H9 (cell line): ENCODE measurements around the gene APPL2. TPM values are rescaled to one million over a fixed set of nuclear protein-coding genes. Genes with fewer than 3 reads are reported as not detected.

ENCODE experiments used
- DNase-seq: peaks from one replicate; pipeline ENCODE4 v3.0.0-alpha.2; 2017
- H2AFZ ChIP-seq: one replicate; pipeline ENCODE4 v1.6.1; 2013; ENCODE audit warnings: mild to moderate bottlenecking, low read length, control low read depth, moderate library complexity
- H2AK5ac ChIP-seq: 2 replicates; pipeline ENCODE4 v1.6.1; 2013; ENCODE audit warnings: low read length, control low read depth, mixed read lengths; ENCODE audit not compliant: insufficient read length
- H2BK120ac ChIP-seq: one replicate; pipeline ENCODE4 v1.6.1; 2013; ENCODE audit warnings: low read depth, mild to moderate bottlenecking, low read length, control low read depth, inconsistent platforms; ENCODE audit not compliant: poor library complexity, severe bottlenecking
- H2BK12ac ChIP-seq: 2 replicates; pipeline ENCODE4 v1.6.1; 2013; ENCODE audit warnings: low read length, control low read depth, mixed read lengths, low read depth; ENCODE audit not compliant: insufficient read length
- H2BK15ac ChIP-seq: 2 replicates; pipeline ENCODE4 v1.6.1; 2013; ENCODE audit warnings: low read depth, low read length, control low read depth
- H2BK20ac ChIP-seq: one replicate; pipeline ENCODE4 v1.6.1; 2013; ENCODE audit warnings: low read depth, mild to moderate bottlenecking, low read length, control low read depth, inconsistent platforms; ENCODE audit not compliant: poor library complexity, severe bottlenecking
- H2BK5ac ChIP-seq: 2 replicates; pipeline ENCODE4 v1.6.1; 2013; ENCODE audit warnings: low read length, control low read depth, mixed read lengths; ENCODE audit not compliant: insufficient read length
- H3K14ac ChIP-seq: 2 replicates; pipeline ENCODE4 v1.6.1; 2013; ENCODE audit warnings: low read length, control low read depth; ENCODE audit not compliant: insufficient read depth
- H3K18ac ChIP-seq: 2 replicates; pipeline ENCODE4 v1.6.1; 2013; ENCODE audit warnings: low read depth, mild to moderate bottlenecking, mixed read lengths, low read length, control low read depth; ENCODE audit not compliant: insufficient read length
- H3K23ac ChIP-seq: 2 replicates; pipeline ENCODE4 v1.6.1; 2013; ENCODE audit warnings: low read length, control low read depth, mixed read lengths, low read depth; ENCODE audit not compliant: insufficient read length
- H3K23me2 ChIP-seq: 2 replicates; pipeline ENCODE4 v1.6.1; 2013; ENCODE audit warnings: low read depth, mild to moderate bottlenecking, mixed read lengths, low read length, control low read depth; ENCODE audit not compliant: insufficient read length, poor library complexity, severe bottlenecking
- H3K27ac ChIP-seq: 2 replicates; pipeline ENCODE4 v1.5.1; 2013; ENCODE audit warnings: low read length, control low read depth, mixed read lengths, low read depth; ENCODE audit not compliant: insufficient read length
- H3K27me3 ChIP-seq: 2 replicates; pipeline ENCODE4 v1.6.1; 2013; ENCODE audit warnings: low read length, control low read depth, inconsistent platforms; ENCODE audit not compliant: insufficient read depth
- H3K4ac ChIP-seq: 2 replicates; pipeline ENCODE4 v1.6.1; 2013; ENCODE audit warnings: low read depth, mild to moderate bottlenecking, control low read depth, inconsistent platforms, low read length, moderate library complexity
- H3K4me1 ChIP-seq: 2 replicates; pipeline ENCODE4 v1.6.1; 2013; ENCODE audit warnings: low read length, control low read depth, inconsistent platforms; ENCODE audit not compliant: insufficient read depth
- H3K4me2 ChIP-seq: 2 replicates; pipeline ENCODE4 v1.6.1; 2013; ENCODE audit warnings: low read length, control low read depth, mixed read lengths; ENCODE audit not compliant: insufficient read length, insufficient read depth
- H3K56ac ChIP-seq: 2 replicates; pipeline ENCODE4 v1.6.1; 2013; ENCODE audit warnings: low read depth, mild to moderate bottlenecking, mixed read lengths, low read length, control low read depth; ENCODE audit not compliant: insufficient read length
- H3K79me1 ChIP-seq: 2 replicates; pipeline ENCODE4 v1.6.1; 2013; ENCODE audit warnings: low read depth, mild to moderate bottlenecking, moderate library complexity, low read length, control low read depth, inconsistent platforms; ENCODE audit not compliant: insufficient read depth, poor library complexity, severe bottlenecking
- H3K79me2 ChIP-seq: 2 replicates; pipeline ENCODE4 v1.6.1; 2013; ENCODE audit warnings: low read length, control low read depth, inconsistent platforms; ENCODE audit not compliant: insufficient read depth
- H3K9ac ChIP-seq: 2 replicates; pipeline ENCODE4 v1.6.1; 2013; ENCODE audit warnings: low read length, control low read depth, mixed read lengths; ENCODE audit not compliant: insufficient read length; ENCODE audit errors: extremely low read depth
- H3K9me3 ChIP-seq: one replicate; pipeline ENCODE4 v1.6.1; 2013; ENCODE audit warnings: low read depth, low read length, inconsistent platforms; ENCODE audit not compliant: control insufficient read depth
- H3T11ph ChIP-seq: one replicate; pipeline ENCODE4 v1.6.1; 2013; ENCODE audit warnings: mild to moderate bottlenecking, low read length, control low read depth, inconsistent platforms
- H4K20me1 ChIP-seq: one replicate; pipeline ENCODE4 v1.6.1; 2013; ENCODE audit not compliant: control insufficient read depth, insufficient read length, insufficient read depth
- H4K5ac ChIP-seq: 2 replicates; pipeline ENCODE4 v1.6.1; 2013; ENCODE audit warnings: low read depth, mild to moderate bottlenecking, mixed read lengths, low read length, control low read depth; ENCODE audit not compliant: insufficient read length
- H4K8ac ChIP-seq: replicated peaks from 2 replicates; pipeline ENCODE4 v1.6.1; 2013; ENCODE audit warnings: low read length, control low read depth, mixed read lengths, low read depth; ENCODE audit not compliant: insufficient read length
- H4K91ac ChIP-seq: 2 replicates; pipeline ENCODE4 v1.6.1; 2013; ENCODE audit warnings: low read depth, mild to moderate bottlenecking, moderate library complexity, mixed read lengths, low read length, control low read depth; ENCODE audit not compliant: insufficient read length
- H3K27ac Mint-ChIP-seq, 3 experiments: 2 replicates in 2 of 3; 3 replicates in 1 of 3; pipeline ENCODE4 v1.8.0; 2020 to 2021; ENCODE audit warnings: mixed read lengths in 3 of 3, mild to moderate bottlenecking in 1 of 3, moderate library complexity in 1 of 3
- H3K27me3 Mint-ChIP-seq: 2 replicates; pipeline ENCODE4 v1.8.0; 2021; ENCODE audit warnings: low read depth, mild to moderate bottlenecking, moderate library complexity, mixed read lengths
- H3K36me3 Mint-ChIP-seq, 3 experiments: 2 replicates in 2 of 3; 3 replicates in 1 of 3; pipeline ENCODE4 v1.8.0; 2020 to 2021; ENCODE audit warnings: low read depth in 3 of 3, mixed read lengths in 3 of 3; ENCODE audit not compliant: insufficient read depth in 1 of 3
- H3K4me1 Mint-ChIP-seq, 2 experiments: 2 replicates each; pipeline ENCODE4 v1.8.0; 2020; ENCODE audit warnings: mixed read lengths in 2 of 2
- H3K4me3 Mint-ChIP-seq, 2 experiments: 2 replicates in 1 of 2; 3 replicates in 1 of 2; pipeline ENCODE4 v1.8.0; 2020 to 2021; ENCODE audit warnings: mild to moderate bottlenecking in 2 of 2, mixed read lengths in 2 of 2, moderate library complexity in 1 of 2
- H3K9me3 Mint-ChIP-seq, 2 experiments: 2 replicates in 1 of 2; 3 replicates in 1 of 2; pipeline ENCODE4 v1.8.0; 2020; ENCODE audit warnings: mild to moderate bottlenecking in 2 of 2, mixed read lengths in 2 of 2, moderate library complexity in 1 of 2
- CTCF ChIP-seq: fragments of 200-600 bp; sonication (generic); conservative IDR thresholded peaks from 3 replicates; pipeline ENCODE4 v1.8.0; 2021; ENCODE audit warnings: antibody characterized with exemption, mild to moderate bottlenecking
- WGBS: extraction: QIAGEN DNeasy Blood & Tissue Kit; methylation state at CpG from one replicate; pipeline ENCODE4 v1.1.7; 2013; ENCODE audit warnings: missing lambda C conversion rate, low lambda C conversion rate, mixed read lengths; ENCODE audit not compliant: insufficient read length; ENCODE audit errors: extremely low coverage; 5-methylcytosine and 5-hydroxymethylcytosine counted together
- total RNA-seq: library from RNA; stranded (reverse); gene quantifications from 2 replicates; pipeline ENCODE4 v1.2.1, GENCODE V29; 2021

The APPL2 gene
- total RNA-seq, 1 experiment from 2014 or later: 18.5 TPM

GRCh38 chr12:105233041-105233905 lies 2.7 kb downstream of the APPL2 start:
- Histone ChIP-seq H4K8ac (no peak overlapping the region), H3K4me2 (no peak overlapping the region), H3K4ac (no peak overlapping the region), H3K14ac (no peak overlapping the region), H3K9me3 (no peaks in the 10 kb centered on the region), H2AFZ (no peak overlapping the region), H3K79me1 (no peaks in the 10 kb centered on the region), H2BK12ac (no peak overlapping the region), H3K23me2 (peaks cover 6% of the 10 kb centered on the region), H3K27ac (no peak overlapping the region), H4K20me1 (no peaks in the 10 kb centered on the region), H3K56ac (no peak overlapping the region), H3K27me3 (no peaks in the 10 kb centered on the region), H3K18ac (no peak overlapping the region), H2BK120ac (no peak overlapping the region), H2BK5ac (no peak overlapping the region), H3K23ac (no peak overlapping the region), H2BK20ac (no peak overlapping the region), H4K91ac (no peak overlapping the region), H4K5ac (no peak overlapping the region), H2BK15ac (no peak overlapping the region), H2AK5ac (no peak overlapping the region), H3K79me2 (0 out of 2 replicates have a peak, but pooled peaks cover 2% of the 10 kb centered on the region), H3K4me1 (no peaks in the 10 kb centered on the region), H3K9ac (no peak overlapping the region), H3T11ph (no peak overlapping the region)
- Mint-ChIP-seq H3K27ac (no peak overlapping the region), H3K4me3 (no peak overlapping the region), H3K27me3 (peaks cover 4% of the 10 kb centered on the region), H3K4me1 (peaks cover 15 to 21% of the 10 kb centered on the region in 2 experiments), H3K9me3 (no peaks in the 10 kb centered on the region; a peak in 1 of 5 replicates), H3K36me3 (peaks cover 1 to 11% (median 8%) of the 10 kb centered on the region in 3 experiments; a peak in 5 of 7 replicates)
- WGBS: no CpG with 5 or more reads among the region's 4 CpGs
- no peak for DNase-seq
- no peak for TF ChIP-seq CTCF
